ENCODE data around the gene RASAL1. TPM values are rescaled to one million over a fixed set of nuclear protein-coding genes. Genes with fewer than 3 reads are reported as not detected.
A peak's percentile ranks its signal among the peaks of the same experiment; 100 is the strongest.

Gene RASAL1
- total RNA-seq, 2 experiments from 2014 or later, result 2.6 to 3.2 TPM

DNA sequence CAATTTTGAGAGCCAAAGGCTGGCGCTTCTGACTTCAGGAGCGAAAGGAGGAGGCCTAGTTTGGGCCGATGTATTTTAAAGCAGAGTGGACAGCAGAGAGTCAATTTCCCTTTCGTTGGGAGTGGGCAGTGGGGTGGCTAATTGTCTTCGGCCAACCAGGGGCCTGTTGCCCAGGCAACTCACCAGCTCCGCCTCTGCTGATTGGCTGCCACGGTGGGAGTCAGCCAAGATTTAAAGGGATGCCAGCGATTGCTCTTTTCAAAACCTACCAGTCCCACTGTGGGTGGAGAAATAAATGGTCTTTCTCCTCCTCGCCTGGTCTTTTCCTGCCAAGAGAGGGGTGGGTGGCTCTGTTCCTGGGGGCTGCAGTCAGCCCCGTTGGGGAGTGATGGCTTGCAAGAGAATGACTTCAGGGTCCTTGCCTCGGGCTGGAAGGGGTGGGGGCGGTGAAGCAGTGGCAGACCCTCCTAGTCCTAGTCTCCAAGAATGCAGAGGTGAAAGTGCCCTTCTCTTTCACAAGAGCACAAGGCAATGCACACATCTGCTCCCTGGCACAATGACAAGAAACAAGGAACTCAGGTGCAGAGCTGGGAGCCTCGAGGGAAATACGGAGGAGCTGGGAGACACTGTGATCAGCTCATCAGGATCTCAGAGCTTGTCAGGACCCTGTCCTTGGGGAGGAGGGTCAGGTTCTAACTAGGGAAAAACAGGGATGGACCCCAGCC lies 37.7 kb downstream of the RASAL1 start:
- Mint-ChIP-seq H3K27ac (no peak overlapping the region), H3K4me3 (no peak overlapping the region), H3K36me3 (ENCODE audit: low read depth) (no peaks in the 10 kb centered on the region), H3K27me3 (ENCODE audit: low read depth) (no peaks in the 10 kb centered on the region), H3K4me1 (ENCODE audit: low read depth) (peaks cover 19% of the 10 kb centered on the region), H3K9me3 (no peaks in the 10 kb centered on the region)
- CTCF ChIA-PET, result interaction anchor here (0.5 to 7.6 kb wide), 26 partner anchors 8 to 308 kb away, joined by 3 to 84 read pairs (median 6); no protein-coding TSS in a partner anchor
- intact Hi-C loops (cut with micrococcal nuclease), result loop anchor here (1.0 to 5.0 kb wide), 5 partner anchors 41 to 196 kb away; partner anchors contain the start of gene DTX1
- no peak for DNase-seq

DNA sequence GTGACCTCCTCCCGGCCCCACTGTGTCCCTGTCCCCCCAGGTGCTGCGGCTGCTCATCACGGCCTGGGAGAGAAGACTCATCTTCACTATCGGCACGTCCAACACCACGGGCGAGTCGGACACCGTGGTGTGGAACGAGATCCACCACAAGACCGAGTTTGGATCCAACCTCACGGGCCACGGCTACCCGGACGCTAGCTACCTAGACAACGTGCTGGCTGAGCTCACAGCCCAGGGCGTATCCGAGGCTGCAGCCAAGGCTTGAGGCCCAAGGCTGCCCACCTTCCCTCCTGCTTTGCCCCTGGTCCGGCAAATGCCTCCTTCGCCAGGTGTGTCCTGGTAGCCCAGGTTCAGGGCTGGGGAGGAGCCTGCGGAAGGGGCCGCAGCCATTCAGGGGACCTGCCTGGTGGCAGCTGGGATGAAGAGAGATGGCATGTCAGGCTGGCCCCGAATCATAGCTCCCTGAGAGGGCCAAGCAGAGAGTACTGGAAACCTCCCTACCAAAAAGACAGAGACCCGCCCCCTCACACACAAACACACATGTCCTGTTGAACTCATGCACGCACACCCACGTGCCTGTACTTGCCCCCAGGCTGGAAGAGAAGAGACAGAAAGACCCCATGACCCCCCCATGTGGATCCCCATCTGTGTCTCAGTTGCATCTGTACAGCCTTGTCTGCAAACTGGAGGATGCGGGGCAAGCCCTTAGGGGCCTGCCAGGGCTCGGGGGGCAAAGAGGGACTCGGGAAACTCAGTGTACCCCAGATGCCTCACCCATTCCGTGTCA lies 38.7 kb downstream of the RASAL1 start:
- CTCF ChIA-PET, result interaction anchor here (0.6 to 7.6 kb wide), 7 partner anchors 15 to 133 kb away, joined by 3 to 84 read pairs (median 6); no protein-coding TSS in a partner anchor
- Mint-ChIP-seq H3K4me1 (ENCODE audit: low read depth) (peaks cover 29% of the 10 kb centered on the region), H3K27me3 (ENCODE audit: low read depth) (no peaks in the 10 kb centered on the region), H3K27ac (no peak overlapping the region), H3K4me3 (no peak overlapping the region), H3K9me3 (no peaks in the 10 kb centered on the region), H3K36me3 (ENCODE audit: low read depth) (no peaks in the 10 kb centered on the region)
- intact Hi-C loops (cut with micrococcal nuclease), result loop anchor here (5.0 kb wide), 1 partner anchor 195 kb away; no protein-coding TSS in a partner anchor
- no peak for DNase-seq

DNA sequence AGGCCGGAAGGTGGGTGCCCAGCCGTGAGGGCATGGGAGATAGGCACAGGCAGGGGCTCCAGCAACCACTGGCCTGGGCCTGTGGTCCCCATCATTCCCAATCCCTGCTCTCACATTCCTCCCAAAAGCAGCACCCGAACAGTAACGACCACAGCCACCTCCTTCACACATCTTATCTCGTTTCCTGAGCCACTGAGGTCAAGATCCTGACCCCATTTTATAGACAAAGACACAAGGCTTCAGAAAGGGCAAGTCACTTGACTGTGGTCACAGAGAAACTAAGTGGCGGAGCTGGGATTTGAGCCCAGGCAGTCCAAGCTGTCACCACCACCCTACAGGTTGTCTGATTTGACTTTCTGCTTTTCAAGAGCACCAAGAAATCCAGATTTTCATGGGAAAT lies 40.2 kb downstream of the RASAL1 start:
- peaks cover 44% of the 10 kb centered on the region for H3K4me1 Mint-ChIP-seq (ENCODE audit: low read depth)
- no peaks in the 10 kb centered on the region for H3K36me3 Mint-ChIP-seq (ENCODE audit: low read depth)
- DNase-seq, result no peak
- CTCF ChIA-PET, result interaction anchor here (7.6 kb wide), 1 partner anchor 45 kb away, joined by 84 read pairs; no protein-coding TSS in a partner anchor
- no peak overlapping the region for H3K4me3 Mint-ChIP-seq
- no peaks in the 10 kb centered on the region for H3K27me3 Mint-ChIP-seq (ENCODE audit: low read depth)
- H3K9me3 Mint-ChIP-seq, result no peaks in the 10 kb centered on the region
- H3K27ac Mint-ChIP-seq, result no peak overlapping the region
- intact Hi-C loops (cut with micrococcal nuclease), result loop anchor here (5.0 kb wide), 1 partner anchor 193 kb away; no protein-coding TSS in a partner anchor

DNA sequence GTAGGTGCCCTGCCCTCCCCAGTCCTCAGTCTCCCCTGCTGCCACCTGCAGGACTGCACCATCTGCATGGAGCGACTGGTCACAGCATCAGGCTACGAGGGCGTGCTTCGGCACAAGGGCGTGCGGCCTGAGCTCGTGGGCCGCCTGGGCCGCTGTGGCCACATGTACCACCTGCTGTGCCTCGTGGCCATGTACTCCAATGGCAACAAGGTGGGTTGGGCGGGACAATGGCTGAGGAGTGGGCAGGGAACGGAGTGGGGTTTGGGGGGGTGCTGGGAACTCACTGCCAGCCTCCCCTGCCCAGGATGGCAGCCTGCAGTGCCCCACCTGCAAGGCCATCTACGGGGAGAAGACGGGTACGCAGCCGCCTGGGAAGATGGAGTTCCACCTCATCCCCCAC lies 40.8 kb downstream of the RASAL1 start:
- peaks cover 2% of the 10 kb centered on the region for H3K9me3 Mint-ChIP-seq
- no peaks in the 10 kb centered on the region for H3K27me3 Mint-ChIP-seq (ENCODE audit: low read depth)
- H3K4me3 Mint-ChIP-seq, result no peak overlapping the region
- H3K36me3 Mint-ChIP-seq (ENCODE audit: low read depth), result no peaks in the 10 kb centered on the region
- DNase-seq, result no peak
- no peak overlapping the region for H3K27ac Mint-ChIP-seq
- CTCF ChIA-PET, result interaction anchor here (7.6 kb wide), 1 partner anchor 45 kb away, joined by 84 read pairs; no protein-coding TSS in a partner anchor
- intact Hi-C loops (cut with micrococcal nuclease), result loop anchor here (5.0 kb wide), 1 partner anchor 192 kb away; no protein-coding TSS in a partner anchor
- H3K4me1 Mint-ChIP-seq (ENCODE audit: low read depth), result peaks cover 49% of the 10 kb centered on the region

DNA sequence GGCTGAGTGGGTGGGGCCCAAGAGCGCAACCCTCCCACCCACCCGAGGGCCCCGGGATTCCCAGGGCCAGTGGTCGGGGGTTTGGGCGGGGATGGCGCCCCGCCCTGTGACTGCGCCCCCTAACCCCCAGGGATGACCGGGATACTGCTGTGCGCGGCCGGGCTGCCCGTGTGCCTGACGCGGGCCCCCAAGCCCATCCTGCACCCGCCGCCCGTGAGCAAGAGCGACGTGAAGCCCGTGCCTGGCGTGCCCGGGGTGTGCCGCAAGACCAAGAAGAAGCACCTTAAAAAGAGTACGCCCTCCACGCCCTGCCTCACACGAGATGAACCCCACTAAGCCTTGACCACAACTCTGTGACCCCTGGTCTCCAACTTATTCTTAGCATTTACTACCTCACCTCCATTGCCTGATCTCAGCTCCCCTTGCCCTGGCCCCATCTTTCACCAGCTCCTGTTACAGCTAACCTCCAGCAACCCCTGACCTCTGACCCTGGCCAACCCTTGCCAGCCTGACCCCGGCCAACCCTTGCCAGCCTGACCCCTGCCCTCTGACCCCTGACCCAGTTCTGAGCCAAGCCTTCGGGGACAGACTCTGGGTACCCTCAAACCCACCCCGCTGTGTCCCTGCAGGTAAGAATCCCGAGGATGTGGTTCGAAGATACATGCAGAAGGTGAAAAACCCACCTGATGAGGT lies 42.0 kb downstream of the RASAL1 start:
- Mint-ChIP-seq H3K27ac (no peak overlapping the region), H3K9me3 (peaks cover 2% of the 10 kb centered on the region), H3K27me3 (ENCODE audit: low read depth) (no peaks in the 10 kb centered on the region), H3K4me1 (ENCODE audit: low read depth) (peaks cover 55% of the 10 kb centered on the region), H3K4me3 (no peak overlapping the region), H3K36me3 (ENCODE audit: low read depth) (no peaks in the 10 kb centered on the region)
- intact Hi-C loops (cut with micrococcal nuclease), result no loop called here
- DNase-seq, result no peak
- CTCF ChIA-PET, result interaction anchor here (3.3 kb wide), 1 partner anchor 45 kb away, joined by 17 read pairs; no protein-coding TSS in a partner anchor

DNA sequence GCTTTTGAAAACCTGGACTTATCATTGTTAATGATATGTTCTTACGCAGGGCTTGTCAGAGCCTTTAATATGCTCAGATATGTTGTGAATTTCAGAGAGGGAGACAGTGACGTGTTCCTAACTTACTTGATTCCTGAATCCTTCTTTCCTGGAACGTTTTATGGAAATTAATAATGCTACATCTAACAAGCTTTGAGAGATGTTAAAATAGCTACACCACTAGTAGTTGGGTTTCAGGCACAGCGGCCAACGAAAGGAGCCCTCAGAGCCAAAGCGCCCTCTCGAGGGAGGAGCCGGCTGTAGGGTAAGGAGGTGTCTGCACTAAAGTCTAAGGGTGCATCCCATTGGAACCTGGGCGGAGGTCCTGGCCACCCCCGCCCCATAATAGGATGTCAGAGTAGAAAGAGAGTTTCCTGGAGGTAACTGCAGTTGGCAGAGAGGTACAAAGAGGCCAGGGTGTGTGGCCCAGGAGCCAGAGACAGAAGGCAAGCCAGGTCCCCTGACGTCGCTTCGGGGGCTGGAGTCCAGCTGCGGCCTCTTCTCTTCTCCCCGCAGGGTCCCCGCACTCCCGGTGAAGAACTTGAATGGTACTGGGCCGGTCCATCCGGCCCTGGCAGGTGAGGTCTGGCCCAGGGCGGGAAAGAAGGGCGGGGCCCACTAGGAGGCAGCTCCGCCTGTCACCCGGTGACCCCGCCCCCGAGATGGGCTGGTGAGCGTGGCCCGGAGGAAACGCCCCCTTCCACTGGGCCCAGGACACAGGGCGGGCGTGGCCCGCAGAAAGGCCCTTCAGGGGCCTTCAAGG lies 42.8 kb downstream of the RASAL1 start:
- CTCF ChIA-PET, result interaction anchor here (1.3 to 3.3 kb wide), 3 partner anchors 36 to 44 kb away, joined by 4 to 17 read pairs (median 6); partner anchors contain the start of gene DTX1
- peaks cover 53% of the 10 kb centered on the region for H3K4me1 Mint-ChIP-seq (ENCODE audit: low read depth)
- no peak overlapping the region for H3K4me3 Mint-ChIP-seq
- H3K36me3 Mint-ChIP-seq (ENCODE audit: low read depth), result no peaks in the 10 kb centered on the region
- intact Hi-C loops (cut with micrococcal nuclease), result no loop called here
- H3K27me3 Mint-ChIP-seq (ENCODE audit: low read depth), result no peaks in the 10 kb centered on the region
- peaks cover 4% of the 10 kb centered on the region for H3K9me3 Mint-ChIP-seq
- H3K27ac Mint-ChIP-seq, result no peak overlapping the region
- peak; percentile 30 for DNase-seq

DNA sequence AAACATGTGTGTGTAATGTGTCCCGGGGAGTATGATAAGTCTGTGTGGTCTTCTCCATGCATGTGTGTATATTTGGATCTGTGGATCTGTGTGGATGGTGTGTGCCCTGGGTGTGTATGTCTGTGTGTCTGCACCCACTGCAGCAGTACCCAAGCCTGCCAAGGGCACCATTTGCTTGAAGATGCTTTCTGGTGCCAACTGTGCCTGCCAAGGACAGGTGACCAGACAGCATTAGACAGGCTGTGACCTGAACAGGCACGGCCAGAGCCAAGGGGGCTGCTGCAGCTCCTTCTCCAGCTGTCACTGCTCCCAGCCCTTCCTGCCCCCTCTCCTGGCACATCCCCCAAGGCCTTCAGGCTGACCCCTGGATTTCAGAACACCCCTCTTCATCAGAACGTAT lies 44.1 kb downstream of the RASAL1 start:
- no peaks in the 10 kb centered on the region for H3K27me3 Mint-ChIP-seq (ENCODE audit: low read depth)
- no peak overlapping the region for H3K4me3 Mint-ChIP-seq
- peaks cover 4% of the 10 kb centered on the region for H3K9me3 Mint-ChIP-seq
- no peak for DNase-seq
- no peak overlapping the region for H3K27ac Mint-ChIP-seq
- peaks cover 65% of the 10 kb centered on the region for H3K4me1 Mint-ChIP-seq (ENCODE audit: low read depth)
- CTCF ChIA-PET, result interaction anchor here (1.5 to 3.3 kb wide), 2 partner anchors 41 to 43 kb away, joined by 6 to 17 read pairs; no protein-coding TSS in a partner anchor
- intact Hi-C loops (cut with micrococcal nuclease), result no loop called here
- H3K36me3 Mint-ChIP-seq (ENCODE audit: low read depth), result no peaks in the 10 kb centered on the region

DNA sequence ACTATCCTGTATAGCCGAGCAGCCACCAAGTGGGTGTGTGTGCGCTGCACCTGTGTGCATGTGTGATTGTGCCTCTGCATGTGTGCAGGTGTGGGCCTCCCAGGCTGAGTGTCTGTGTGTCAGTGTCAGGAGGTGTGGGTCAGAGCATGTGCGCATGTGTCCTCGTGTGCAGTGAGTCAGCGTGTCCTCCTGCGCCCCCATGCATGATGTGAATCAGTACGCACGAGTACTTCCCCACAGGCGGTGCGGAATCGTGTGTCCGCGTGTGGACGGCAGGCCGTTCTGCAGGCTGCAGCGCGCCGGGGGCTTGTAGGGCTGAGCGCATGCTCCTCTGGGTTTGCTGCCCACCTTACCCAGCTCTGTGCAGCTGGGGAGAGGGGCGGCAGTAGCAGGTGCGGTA lies 44.8 kb downstream of the RASAL1 start:
- H3K4me3 Mint-ChIP-seq, result no peak overlapping the region
- no peak for DNase-seq
- intact Hi-C loops (cut with micrococcal nuclease), result no loop called here
- H3K27ac Mint-ChIP-seq, result no peak overlapping the region
- H3K4me1 Mint-ChIP-seq (ENCODE audit: low read depth), result peaks cover 73% of the 10 kb centered on the region
- no peaks in the 10 kb centered on the region for H3K36me3 Mint-ChIP-seq (ENCODE audit: low read depth)
- CTCF ChIA-PET, result interaction anchor here (0.9 to 2.2 kb wide), 4 partner anchors 8 to 84 kb away, joined by 3 to 21 read pairs (median 6); no protein-coding TSS in a partner anchor
- H3K27me3 Mint-ChIP-seq (ENCODE audit: low read depth), result no peaks in the 10 kb centered on the region
- peaks cover 4% of the 10 kb centered on the region for H3K9me3 Mint-ChIP-seq

DNA sequence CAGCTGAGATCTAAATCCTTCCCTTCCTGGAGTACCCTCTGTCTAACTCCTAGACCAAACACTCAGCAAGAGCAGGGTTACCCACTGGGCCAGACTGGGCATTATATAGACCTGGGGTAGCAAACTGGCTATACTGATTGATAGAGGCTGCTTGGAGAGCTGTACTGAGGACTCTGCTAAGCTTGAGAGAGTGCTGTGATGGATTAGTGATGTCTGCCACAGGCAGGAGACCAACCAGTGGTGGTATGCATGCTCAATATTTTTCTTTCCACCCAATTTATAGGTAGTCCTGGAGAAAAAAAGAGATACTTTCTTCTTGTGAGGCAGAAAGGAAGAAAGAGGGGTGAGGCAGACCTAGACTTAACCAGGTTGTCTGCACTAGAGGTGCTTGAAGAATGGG lies 45.7 kb downstream of the RASAL1 start:
- intact Hi-C loops (cut with micrococcal nuclease), result loop anchor here (1.0 to 2.0 kb wide), 2 partner anchors 20 to 111 kb away; partner anchors contain the start of gene OAS2
- Mint-ChIP-seq H3K4me1 (ENCODE audit: low read depth) (peaks cover 79% of the 10 kb centered on the region), H3K4me3 (peak overlapping the region; percentile 53), H3K27ac (peak overlapping the region; percentile 86), H3K27me3 (ENCODE audit: low read depth) (no peaks in the 10 kb centered on the region), H3K9me3 (peaks cover 4% of the 10 kb centered on the region), H3K36me3 (ENCODE audit: low read depth) (no peaks in the 10 kb centered on the region)
- DNase-seq, result no peak
- CTCF ChIA-PET, result interaction anchor here (0.9 to 2.2 kb wide), 6 partner anchors 9 to 85 kb away, joined by 3 to 21 read pairs (median 5); no protein-coding TSS in a partner anchor

DNA sequence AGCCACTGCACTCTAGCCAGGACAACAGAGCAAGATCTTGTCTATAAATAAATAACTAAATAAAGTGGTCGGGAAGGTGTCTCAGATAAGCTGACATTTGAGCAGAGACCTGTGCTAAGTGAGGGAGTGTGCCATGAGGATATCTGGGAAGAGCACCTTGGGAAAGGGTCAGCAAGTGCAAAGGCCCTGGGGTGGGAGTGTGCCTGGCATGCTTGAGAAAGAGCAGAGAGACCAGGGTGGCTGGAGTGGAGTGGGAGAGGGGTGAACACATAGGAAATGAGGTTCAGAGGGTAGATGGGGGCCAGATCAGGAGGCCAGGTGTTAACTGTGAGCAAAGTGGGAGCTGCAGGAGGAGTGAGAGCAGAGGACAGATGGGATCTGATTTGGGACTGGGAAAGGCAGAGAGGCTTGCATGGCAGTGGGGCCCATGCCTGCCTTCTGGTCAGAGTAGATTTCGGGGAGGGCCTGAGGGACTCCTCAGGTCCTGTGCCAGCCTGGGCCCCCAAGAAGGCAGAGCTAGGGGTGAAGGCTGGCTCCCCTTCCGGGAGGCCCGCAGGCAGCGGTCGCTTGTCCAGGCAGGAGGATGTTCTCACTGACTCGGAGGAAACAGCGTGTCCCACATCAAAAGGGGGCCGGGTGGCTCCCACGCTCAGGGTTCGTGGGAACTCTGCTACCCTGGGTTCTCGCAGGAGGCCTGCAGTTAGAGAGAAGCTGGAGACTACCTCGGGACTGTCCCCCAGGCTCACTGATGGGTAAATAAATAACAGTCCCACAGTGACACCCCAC lies 46.4 kb downstream of the RASAL1 start:
- intact Hi-C loops (cut with micrococcal nuclease), result loop anchor here (1.0 to 2.0 kb wide), 2 partner anchors 19 to 110 kb away; partner anchors contain the start of gene OAS2
- Mint-ChIP-seq H3K4me1 (ENCODE audit: low read depth) (peaks cover 78% of the 10 kb centered on the region), H3K4me3 (peak overlapping the region; percentile 53), H3K36me3 (ENCODE audit: low read depth) (no peaks in the 10 kb centered on the region), H3K27ac (peak overlapping the region; percentile 86), H3K27me3 (ENCODE audit: low read depth) (no peaks in the 10 kb centered on the region), H3K9me3 (peaks cover 4% of the 10 kb centered on the region)
- DNase-seq, result peak; percentile 74
- CTCF ChIA-PET, result interaction anchor here (1.0 to 2.2 kb wide), 5 partner anchors 9 to 96 kb away, joined by 3 to 21 read pairs (median 5); no protein-coding TSS in a partner anchor

All from activated naive CD4-positive, alpha-beta T cell treated with anti-CD3 and anti-CD28 coated beads for 36 hours (primary cell).